Gastrocnemius medialis (tissue), 4 donors: Measurements from ENCODE around the gene SETD1B. TPM values are rescaled to one million over a fixed set of nuclear protein-coding genes. Genes with fewer than 3 reads are reported as not detected.
A peak's percentile ranks its signal among the peaks of the same experiment; 100 is the strongest.

ENCODE experiments used
- ATAC-seq, 2 donors: fragments of 150-250 bp; one replicate each; pipeline ENCODE4 v1.9.1; 2016
- DNase-seq, 2 donors: peaks; one replicate each; pipeline ENCODE4 v3.0.0-alpha.2; 2019
- H3K27ac ChIP-seq, 4 donors: fragments of 200-600 bp; sonication (generic); 1 replicate in 1 of 4; 2 replicates in 3 of 4; pipeline ENCODE4 v1.5.1; 2016 to 2018; ENCODE audit warnings: mild to moderate bottlenecking in 2 of 4, moderate library complexity in 1 of 4
- H3K27me3 ChIP-seq, 3 donors: fragments of 200-600 bp; sonication (generic) in 2 of 3; 1 replicate in 1 of 3; 2 replicates in 2 of 3; pipeline versions ENCODE4 v1.5.1 to v1.6.0; 2016 to 2019; ENCODE audit warnings: mild to moderate bottlenecking in 1 of 3, moderate library complexity in 1 of 3
- H3K36me3 ChIP-seq, 2 donors: fragments of 200-600 bp; sonication (generic) in 1 of 2; one replicate each; pipeline ENCODE4 v1.5.1; 2017 to 2018
- H3K4me1 ChIP-seq, 2 donors: fragments of 200-600 bp; sonication (generic) in 1 of 2; one replicate each; pipeline ENCODE4 v1.5.1; 2016 to 2017; ENCODE audit warnings: mild to moderate bottlenecking in 2 of 2
- H3K4me3 ChIP-seq, 4 donors: fragments of 200-600 bp; sonication (generic) in 3 of 4; 1 replicate in 1 of 4; 2 replicates in 3 of 4; pipeline ENCODE4 v1.5.1; 2016 to 2019; ENCODE audit warnings: mild to moderate bottlenecking in 2 of 4
- H3K9me3 ChIP-seq, 3 donors: fragments of 200-600 bp; sonication (generic) in 2 of 3; 1 replicate in 1 of 3; 2 replicates in 2 of 3; pipeline ENCODE4 v1.5.1; 2016 to 2019
- POLR2A ChIP-seq, 2 donors: fragments of 450-650 bp; IDR thresholded peaks; one replicate each; pipeline ENCODE4 v1.6.1; 2017; ENCODE audit warnings: antibody characterized with exemption in 2 of 2, mild to moderate bottlenecking in 2 of 2, moderate library complexity in 2 of 2
- in situ Hi-C, 4 donors: fragments of 200-750 bp; cut with MboI; loops; one replicate each; pipeline versions ENCODE4 v1.15.0 to v1.8.0; 2017; ENCODE audit warnings: low sequenced_read_pairs in 4 of 4
- intact Hi-C: fragments of 100-400 bp; cut with DNase I; formaldehyde crosslinking; loops from one replicate; pipeline ENCODE4 v1.15.1; 2023; ENCODE audit warnings: low total_unique reads
- total RNA-seq, 4 donors: library from RNA; depleted of rRNA; stranded (reverse); fragments of >200 nt; gene quantifications; one replicate each; pipeline versions ENCODE4 v1.1.0 to v1.2.3, GENCODE V29; 2016
- TF ChIP-seq, protein P1 (sequence below), 5 experiments: fragments of 450-650 bp in 3 of 5; fragments of 200-600 bp in 2 of 5; sonication (generic) in 2 of 5; IDR thresholded peaks in 4 of 5; conservative IDR thresholded peaks in 1 of 5; 1 replicate in 4 of 5; 2 replicates in 1 of 5; pipeline ENCODE4 v1.5.1; 2016 to 2019; ENCODE audit warnings: antibody characterized with exemption in 5 of 5, mild to moderate bottlenecking in 3 of 5, moderate library complexity in 3 of 5

The SETD1B gene
- total RNA-seq, 4 donors from 2014 or later: 2.2 to 9.3 (median 6.2) TPM

DNA sequence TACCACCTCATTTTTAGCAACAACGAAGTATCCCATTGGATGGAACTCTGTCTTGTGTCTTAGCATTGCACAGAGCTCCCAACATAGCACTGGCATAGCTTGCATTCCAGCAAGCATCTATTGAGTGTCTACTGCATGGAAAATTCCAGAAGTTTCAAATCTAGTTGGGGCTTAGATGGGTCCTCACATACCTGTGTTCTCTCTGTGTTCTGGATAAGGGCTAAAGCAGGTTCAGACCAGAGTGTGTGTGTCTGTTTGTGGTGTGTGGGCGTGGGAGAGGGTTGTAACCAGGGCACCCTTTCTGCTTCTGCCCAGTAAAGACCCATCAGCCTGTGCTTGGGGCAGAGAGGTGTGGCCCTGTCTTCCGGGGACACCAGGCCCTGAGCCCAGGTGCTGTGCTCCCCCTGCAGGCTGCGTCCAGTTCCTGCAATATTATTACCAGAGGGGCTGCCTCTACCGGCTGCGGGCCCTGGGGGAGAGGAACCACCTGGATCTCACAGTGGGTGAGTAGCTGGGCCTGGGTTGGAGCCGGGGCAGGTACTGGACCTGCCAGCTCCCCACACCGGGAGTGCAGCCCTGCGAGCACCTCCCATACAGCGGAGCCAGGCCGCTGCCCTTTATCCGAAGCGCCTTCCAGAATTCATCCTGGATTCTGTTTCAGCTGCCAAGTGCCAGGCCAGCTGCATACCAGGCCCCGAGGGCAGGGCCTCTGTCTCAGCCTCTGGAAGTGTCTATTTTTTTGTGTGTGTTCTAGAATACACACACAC lies 30.6 kb upstream of the SETD1B start:
- DNase-seq (peak; percentile 50 to 69), ATAC-seq (peak; percentile 72 to 86)
- Histone ChIP-seq H3K27ac (peak overlapping the region; percentile 43 to 75 (median 49)), H3K27me3 (no peaks in the 10 kb centered on the region), H3K9me3 (no peaks in the 10 kb centered on the region), H3K4me3 (peak overlapping the region in 2 of 4 donors; percentile 17 to 29), H3K4me1 (peaks cover 11 to 23% of the 10 kb centered on the region in 2 donors), H3K36me3 (no peaks in the 10 kb centered on the region)
- in situ Hi-C loops: no loop called here
- intact Hi-C loops: loop anchor here (1.0 kb wide), 1 partner anchor 76 kb away; no protein-coding TSS in a partner anchor
- no peak for TF ChIP-seq POLR2A (IDR thresholded peaks at IDR 0.05)
- TF ChIP-seq, protein P1, sequence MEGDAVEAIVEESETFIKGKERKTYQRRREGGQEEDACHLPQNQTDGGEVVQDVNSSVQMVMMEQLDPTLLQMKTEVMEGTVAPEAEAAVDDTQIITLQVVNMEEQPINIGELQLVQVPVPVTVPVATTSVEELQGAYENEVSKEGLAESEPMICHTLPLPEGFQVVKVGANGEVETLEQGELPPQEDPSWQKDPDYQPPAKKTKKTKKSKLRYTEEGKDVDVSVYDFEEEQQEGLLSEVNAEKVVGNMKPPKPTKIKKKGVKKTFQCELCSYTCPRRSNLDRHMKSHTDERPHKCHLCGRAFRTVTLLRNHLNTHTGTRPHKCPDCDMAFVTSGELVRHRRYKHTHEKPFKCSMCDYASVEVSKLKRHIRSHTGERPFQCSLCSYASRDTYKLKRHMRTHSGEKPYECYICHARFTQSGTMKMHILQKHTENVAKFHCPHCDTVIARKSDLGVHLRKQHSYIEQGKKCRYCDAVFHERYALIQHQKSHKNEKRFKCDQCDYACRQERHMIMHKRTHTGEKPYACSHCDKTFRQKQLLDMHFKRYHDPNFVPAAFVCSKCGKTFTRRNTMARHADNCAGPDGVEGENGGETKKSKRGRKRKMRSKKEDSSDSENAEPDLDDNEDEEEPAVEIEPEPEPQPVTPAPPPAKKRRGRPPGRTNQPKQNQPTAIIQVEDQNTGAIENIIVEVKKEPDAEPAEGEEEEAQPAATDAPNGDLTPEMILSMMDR (IDR thresholded peaks at IDR 0.05 in 4 of 5, conservative IDR thresholded peaks at IDR 0.05 in 1 of 5): peak; percentile 89 to 97 (median 96)

DNA sequence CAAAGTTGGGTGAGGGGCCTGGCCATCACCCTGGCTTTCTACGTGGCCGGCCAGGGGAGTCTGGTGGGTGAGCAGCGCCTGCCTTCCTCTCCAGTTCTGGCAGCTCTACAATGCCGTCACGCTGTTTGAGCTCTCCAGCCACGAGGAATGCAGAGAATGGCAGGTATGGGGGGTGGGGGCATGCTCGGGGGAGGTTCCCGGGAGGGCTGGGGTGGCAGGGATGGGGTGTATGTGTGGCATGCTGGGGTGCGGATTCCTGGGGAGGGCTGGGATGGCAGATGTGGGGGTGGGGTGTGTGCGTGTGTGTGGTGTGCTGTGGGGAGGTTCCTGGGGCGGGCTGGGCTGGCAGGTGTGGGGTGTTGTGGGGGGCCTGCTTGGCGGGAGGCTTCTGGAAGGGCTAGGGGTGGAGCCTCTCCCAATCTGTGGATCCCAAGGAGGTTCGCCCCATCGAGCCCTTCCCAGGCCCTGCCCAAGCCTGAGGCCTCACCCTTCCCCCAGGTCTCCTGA lies 28.8 kb upstream of the SETD1B start:
- in situ Hi-C loops: no loop called here
- intact Hi-C loops: no loop called here
- no peak for DNase-seq

DNA sequence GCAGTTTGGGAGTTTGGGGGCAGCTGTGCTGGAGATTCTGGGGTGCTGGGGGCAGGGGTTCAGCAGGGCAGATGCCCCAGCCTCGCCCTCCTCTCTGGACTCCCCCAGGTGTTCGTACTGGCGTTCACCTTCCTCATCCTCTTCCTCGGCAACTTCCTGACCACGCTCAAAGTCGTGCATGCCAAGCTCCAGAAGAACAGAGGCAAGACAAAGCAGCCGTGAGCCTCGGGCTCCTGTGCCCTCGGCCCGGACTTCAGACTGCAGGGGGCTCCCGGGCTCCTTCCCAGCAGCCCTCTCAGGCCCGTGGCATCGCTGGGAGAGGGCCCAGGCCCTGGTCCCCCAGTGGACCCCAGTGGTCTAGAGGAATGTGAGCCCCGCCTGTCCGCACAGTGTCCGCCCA lies 28.3 kb upstream of the SETD1B start:
- in situ Hi-C loops: no loop called here
- no peak for ATAC-seq
- DNase-seq: no peak

More for the DNA sequence above, 28.8 kb upstream of the SETD1B start:
- ATAC-seq: no peak
- no peak for TF ChIP-seq POLR2A (IDR thresholded peaks at IDR 0.05)
- TF ChIP-seq, protein P1 (IDR thresholded peaks at IDR 0.05 in 4 of 5, conservative IDR thresholded peaks at IDR 0.05 in 1 of 5): no peak
- peaks cover 11 to 21% of the 10 kb centered on the region in 2 donors for H3K4me1 ChIP-seq
- no peak overlapping the region for H3K27ac ChIP-seq
- no peaks in the 10 kb centered on the region for H3K9me3 ChIP-seq
- no peaks in the 10 kb centered on the region for H3K36me3 ChIP-seq
- no peak overlapping the region for H3K4me3 ChIP-seq
- no peaks in the 10 kb centered on the region for H3K27me3 ChIP-seq

DNA sequence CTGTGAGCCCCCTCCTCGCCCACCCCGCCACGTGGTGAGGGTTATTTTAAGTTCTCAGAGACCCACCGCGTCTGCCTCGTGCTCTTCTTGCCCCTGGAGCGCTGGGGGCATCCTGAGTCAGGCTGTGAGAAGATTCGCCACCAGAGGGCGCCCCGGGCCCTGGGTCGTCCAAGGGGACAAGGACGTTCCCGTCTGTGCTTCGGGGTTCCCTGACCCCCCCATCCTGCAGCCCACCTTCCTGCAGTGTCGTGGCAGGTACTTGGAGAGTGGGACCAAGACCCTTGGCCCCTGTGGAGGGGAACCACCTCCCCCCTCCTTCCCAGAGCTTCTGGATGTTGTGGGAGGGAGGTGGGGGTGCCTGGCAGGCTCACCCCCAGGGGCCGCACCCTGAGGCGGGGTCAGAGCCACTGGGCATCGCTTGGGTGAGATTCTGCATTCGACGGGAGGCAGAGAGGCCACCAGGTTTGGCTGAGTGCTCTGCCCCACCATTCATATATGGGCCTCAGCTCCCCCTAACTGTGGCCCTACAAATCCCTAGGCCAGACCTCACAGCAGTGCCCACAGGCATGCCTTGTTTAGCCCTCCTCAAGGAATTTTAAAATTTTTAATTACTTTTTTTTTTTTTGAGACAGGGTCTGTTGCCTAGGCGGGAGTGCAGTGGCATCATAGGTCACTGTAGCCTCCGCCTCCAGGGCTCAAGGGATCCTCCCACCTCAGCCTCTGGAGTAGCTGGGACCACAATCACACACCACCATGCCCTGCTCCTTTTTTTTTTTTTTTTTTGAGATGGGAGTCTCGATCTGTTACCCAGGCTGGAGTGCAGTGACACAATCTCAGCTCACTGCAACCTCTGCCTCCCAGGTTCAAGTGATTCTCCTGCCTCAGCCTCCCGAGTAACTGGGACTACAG lies 27.4 kb upstream of the SETD1B start:
- H3K4me3 ChIP-seq: no peak overlapping the region
- no peak overlapping the region for H3K27ac ChIP-seq
- in situ Hi-C loops (no loop called here), intact Hi-C loops (loop anchor here (1.0 to 2.0 kb wide), 2 partner anchors 18 to 36 kb away; no protein-coding TSS in a partner anchor)
- peaks cover 11 to 21% of the 10 kb centered on the region in 2 donors for H3K4me1 ChIP-seq
- ATAC-seq (peak in 1 of 2 donors; percentile 25), DNase-seq (peak in 1 of 2 donors; percentile 69)
- no peaks in the 10 kb centered on the region for H3K27me3 ChIP-seq
- no peaks in the 10 kb centered on the region for H3K9me3 ChIP-seq
- TF ChIP-seq, protein P1 (IDR thresholded peaks at IDR 0.05 in 4 of 5, conservative IDR thresholded peaks at IDR 0.05 in 1 of 5): peak; percentile 68 to 91 (median 88)
- no peak for TF ChIP-seq POLR2A (IDR thresholded peaks at IDR 0.05)
- no peaks in the 10 kb centered on the region for H3K36me3 ChIP-seq

More for the DNA sequence above, 28.3 kb upstream of the SETD1B start:
- Histone ChIP-seq H3K27ac (no peak overlapping the region), H3K9me3 (no peaks in the 10 kb centered on the region), H3K4me1 (peaks cover 11 to 19% of the 10 kb centered on the region in 2 donors), H3K4me3 (no peak overlapping the region), H3K27me3 (no peaks in the 10 kb centered on the region), H3K36me3 (no peaks in the 10 kb centered on the region)
- TF ChIP-seq POLR2A (IDR thresholded peaks at IDR 0.05): no peak
- TF ChIP-seq, protein P1 (IDR thresholded peaks at IDR 0.05 in 4 of 5, conservative IDR thresholded peaks at IDR 0.05 in 1 of 5): no peak
- intact Hi-C loops: no loop called here
